ENCODE results near the gene AADACL3. TPM values are rescaled to one million over a fixed set of nuclear protein-coding genes. Genes with fewer than 3 reads are reported as not detected.

AADACL3 gene
- polyA plus RNA-seq, 1 of the 3 experiments (the other 2 are of a cell fraction), result not detected

DNA sequence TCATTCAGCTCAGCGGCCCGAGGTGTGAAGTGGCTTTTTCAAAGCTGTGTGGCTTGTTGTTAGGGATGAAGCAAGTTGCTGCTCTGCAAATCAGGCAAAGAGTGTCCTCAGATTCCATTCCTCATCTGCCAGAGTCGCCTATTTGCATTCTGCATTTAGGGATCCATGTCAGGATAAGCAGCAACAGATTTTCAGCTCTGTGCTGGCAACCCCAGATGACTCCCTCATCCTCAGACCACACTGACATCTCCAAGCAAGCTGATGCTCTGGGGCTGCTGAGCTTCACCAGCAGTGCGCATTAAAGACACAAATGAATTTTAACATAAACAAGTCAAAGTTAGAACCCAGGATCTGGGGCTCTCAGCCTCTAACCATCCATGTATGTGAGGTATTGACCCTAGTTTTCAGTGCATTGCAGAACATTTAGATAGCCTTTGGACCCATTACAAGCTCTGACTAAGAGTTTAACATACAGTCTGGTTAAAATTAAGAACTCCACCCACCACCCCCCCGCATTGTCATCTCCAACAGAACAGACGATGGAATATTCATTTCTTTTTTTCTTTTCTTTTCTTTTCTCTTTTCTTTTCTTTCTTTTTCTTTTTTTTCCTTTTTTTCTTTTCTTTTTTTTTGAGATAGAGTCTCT, 41.0 kb downstream of the AADACL3 start:
- no peak overlapping the region for H3K9ac ChIP-seq
- H3K9me2 ChIP-seq, result no peaks in the 10 kb centered on the region
- no peak for DNase-seq
- H3K79me2 ChIP-seq (ENCODE audit: insufficient read depth), result no peaks in the 10 kb centered on the region
- ChIA-PET CTCF (interaction anchor here (0.8 to 1.1 kb wide), 2 partner anchors 98 to 136 kb away, joined by 3 read pairs; no protein-coding TSS in a partner anchor), POLR2A (no interaction called here)
- no peaks in the 10 kb centered on the region for H3F3A ChIP-seq (replicated peaks; ENCODE audit: insufficient read depth)
- H4K20me1 ChIP-seq (ENCODE audit: insufficient read depth), result no peaks in the 10 kb centered on the region
- no peaks in the 10 kb centered on the region for H3K9me3 ChIP-seq
- H3K4me3 ChIP-seq (ENCODE audit: low read depth in 2 of 2, low read length in 1 of 2), result no peak overlapping the region
- no peak for TF ChIP-seq CHD2 (IDR thresholded peaks at IDR 0.05; ENCODE audit: low read length, partially characterized antibody)
- TF ChIP-seq, protein P1, sequence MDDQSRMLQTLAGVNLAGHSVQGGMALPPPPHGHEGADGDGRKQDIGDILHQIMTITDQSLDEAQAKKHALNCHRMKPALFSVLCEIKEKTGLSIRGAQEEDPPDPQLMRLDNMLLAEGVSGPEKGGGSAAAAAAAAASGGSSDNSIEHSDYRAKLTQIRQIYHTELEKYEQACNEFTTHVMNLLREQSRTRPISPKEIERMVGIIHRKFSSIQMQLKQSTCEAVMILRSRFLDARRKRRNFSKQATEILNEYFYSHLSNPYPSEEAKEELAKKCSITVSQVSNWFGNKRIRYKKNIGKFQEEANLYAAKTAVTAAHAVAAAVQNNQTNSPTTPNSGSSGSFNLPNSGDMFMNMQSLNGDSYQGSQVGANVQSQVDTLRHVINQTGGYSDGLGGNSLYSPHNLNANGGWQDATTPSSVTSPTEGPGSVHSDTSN (IDR thresholded peaks at IDR 0.05), result no peak
- TF ChIP-seq TEAD4 (IDR thresholded peaks at IDR 0.05; ENCODE audit: borderline replicate concordance, insufficient read depth), result no peak
- TF ChIP-seq NFIC (IDR thresholded peaks at IDR 0.05; ENCODE audit: borderline replicate concordance), result no peak
- TF ChIP-seq, protein P2, sequence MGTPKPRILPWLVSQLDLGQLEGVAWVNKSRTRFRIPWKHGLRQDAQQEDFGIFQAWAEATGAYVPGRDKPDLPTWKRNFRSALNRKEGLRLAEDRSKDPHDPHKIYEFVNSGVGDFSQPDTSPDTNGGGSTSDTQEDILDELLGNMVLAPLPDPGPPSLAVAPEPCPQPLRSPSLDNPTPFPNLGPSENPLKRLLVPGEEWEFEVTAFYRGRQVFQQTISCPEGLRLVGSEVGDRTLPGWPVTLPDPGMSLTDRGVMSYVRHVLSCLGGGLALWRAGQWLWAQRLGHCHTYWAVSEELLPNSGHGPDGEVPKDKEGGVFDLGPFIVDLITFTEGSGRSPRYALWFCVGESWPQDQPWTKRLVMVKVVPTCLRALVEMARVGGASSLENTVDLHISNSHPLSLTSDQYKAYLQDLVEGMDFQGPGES (IDR thresholded peaks at IDR 0.05; ENCODE audit: low read depth, low read length), result no peak
- TF ChIP-seq SIN3A (IDR thresholded peaks at IDR 0.05; ENCODE audit: borderline replicate concordance, low read depth, low read length), result no peak
- TF ChIP-seq MEF2A (IDR thresholded peaks at IDR 0.05; ENCODE audit: borderline replicate concordance, low read depth), result no peak
- no peaks in the 10 kb centered on the region for H3K27me3 ChIP-seq (ENCODE audit: insufficient read depth)
- 15% methylated on average over 6 of the region's 6 CpGs for WGBS (ENCODE audit: low lambda C conversion rate)
- H3K27ac ChIP-seq (ENCODE audit: low read depth in 2 of 2, low read length in 1 of 2), result no peak overlapping the region
- H2AFZ ChIP-seq (ENCODE audit: low read depth), result no peak overlapping the region
- no peak overlapping the region for H3K4me2 ChIP-seq
- no peaks in the 10 kb centered on the region for H3K36me3 ChIP-seq (replicated peaks in 1 of 2; ENCODE audit: control insufficient read depth in 1 of 2, insufficient read depth in 2 of 2, low read length in 1 of 2)
- no peaks in the 10 kb centered on the region for H3K4me1 ChIP-seq (ENCODE audit: control insufficient read depth in 1 of 2, insufficient read depth in 2 of 2, low read depth in 1 of 2, low read length in 1 of 2)

DNA sequence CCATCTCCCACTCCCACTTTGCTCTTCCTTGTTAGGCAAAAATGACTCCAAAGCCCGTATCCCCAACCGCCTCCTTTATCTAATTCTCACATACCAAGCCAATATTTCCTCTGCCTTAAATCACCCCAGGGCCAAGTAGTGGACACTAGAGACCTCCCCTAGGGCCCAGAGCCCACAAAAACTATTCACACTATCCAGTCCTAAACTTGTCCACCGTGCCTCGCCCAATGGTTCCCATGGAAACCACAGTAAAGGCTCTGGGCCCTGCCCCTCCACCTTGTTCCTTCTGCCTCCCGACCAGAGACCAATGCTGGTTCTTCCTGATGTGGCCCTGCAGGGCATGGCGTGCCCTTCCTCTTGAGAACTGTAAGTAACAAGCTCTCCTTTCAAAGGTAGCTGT, 41.9 kb downstream of the AADACL3 start:
- H3K4me1 ChIP-seq (ENCODE audit: control insufficient read depth in 1 of 2, insufficient read depth in 2 of 2, low read depth in 1 of 2, low read length in 1 of 2), result no peaks in the 10 kb centered on the region
- CTCF ChIA-PET, result interaction anchor here (1.1 kb wide), 1 partner anchor 137 kb away, joined by 3 read pairs; no protein-coding TSS in a partner anchor
- H3F3A ChIP-seq (replicated peaks; ENCODE audit: insufficient read depth), result no peaks in the 10 kb centered on the region
- no peaks in the 10 kb centered on the region for H3K27me3 ChIP-seq (ENCODE audit: insufficient read depth)
- H2AFZ ChIP-seq (ENCODE audit: low read depth), result no peak overlapping the region
- H3K4me3 ChIP-seq (ENCODE audit: low read depth in 2 of 2, low read length in 1 of 2), result no peak overlapping the region
- H3K36me3 ChIP-seq (replicated peaks in 1 of 2; ENCODE audit: control insufficient read depth in 1 of 2, insufficient read depth in 2 of 2, low read length in 1 of 2), result no peaks in the 10 kb centered on the region
- no peak overlapping the region for H3K9ac ChIP-seq
- no peaks in the 10 kb centered on the region for H4K20me1 ChIP-seq (ENCODE audit: insufficient read depth)
- no peak for DNase-seq
- H3K9me3 ChIP-seq, result no peaks in the 10 kb centered on the region
- H3K9me2 ChIP-seq, result no peaks in the 10 kb centered on the region
- no peak for TF ChIP-seq CHD2 (IDR thresholded peaks at IDR 0.05; ENCODE audit: low read length, partially characterized antibody)
- TF ChIP-seq MXI1 (IDR thresholded peaks at IDR 0.05; ENCODE audit: low read depth, low read length), result no peak
- TF ChIP-seq JUND (IDR thresholded peaks at IDR 0.05), result no peak
- TF ChIP-seq SMC3 (IDR thresholded peaks at IDR 0.05; ENCODE audit: low read depth, low read length), result no peak
- no peak for TF ChIP-seq NRF1 (IDR thresholded peaks at IDR 0.05; ENCODE audit: low read depth, low read length)
- no peak for TF ChIP-seq RAD21 (IDR thresholded peaks at IDR 0.05; ENCODE audit: low read length)
- no peak for TF ChIP-seq EP300 (IDR thresholded peaks at IDR 0.05; ENCODE audit: borderline replicate concordance in 1 of 2, low read depth in 1 of 2, low read length in 1 of 2)
- no peak for TF ChIP-seq TAF1 (IDR thresholded peaks at IDR 0.05; ENCODE audit: borderline replicate concordance, low read depth, low read length)
- H3K4me2 ChIP-seq, result no peak overlapping the region
- H3K27ac ChIP-seq (ENCODE audit: low read depth in 2 of 2, low read length in 1 of 2), result no peak overlapping the region
- 12% methylated on average over 6 of the region's 6 CpGs for WGBS (ENCODE audit: low lambda C conversion rate)
- H3K79me2 ChIP-seq (ENCODE audit: insufficient read depth), result no peaks in the 10 kb centered on the region
- POLR2A ChIA-PET, result no interaction called here

Data from SK-N-SH (cell line).